ENCODE results near the gene TMEM232.

TMEM232 gene

GRCh38 chr5:110653231-110653970, 73.1 kb downstream of the TMEM232 start:
- DNase-seq (ENCODE audit: low read depth) = no peak
- H3K4me3 ChIP-seq (ENCODE audit: low read length) = no peak overlapping the region
- TF ChIP-seq CTCF (IDR thresholded peaks at IDR 0.05; ENCODE audit: insufficient read depth, low read depth, low read length, missing control alignments) = no peak

- H3K4me3 ChIP-seq (ENCODE audit: low read length) = no peak overlapping the region
- DNase-seq (ENCODE audit: low read depth) = no peak
- no peak for TF ChIP-seq CTCF (IDR thresholded peaks at IDR 0.05; ENCODE audit: insufficient read depth, low read depth, low read length, missing control alignments)
These were observed 75.0 kb downstream of the TMEM232 start for GRCh38 chr5:110651507-110651906.

- H3K4me3 ChIP-seq (ENCODE audit: low read length) = no peak overlapping the region
- no peak for TF ChIP-seq CTCF (IDR thresholded peaks at IDR 0.05; ENCODE audit: insufficient read depth, low read depth, low read length, missing control alignments)
- DNase-seq (ENCODE audit: low read depth) = no peak
These were observed 82.1 kb downstream of the TMEM232 start for GRCh38 chr5:110644357-110644756.

GRCh38 chr5:110638970-110639902, 87.2 kb downstream of the TMEM232 start:
- no peak for DNase-seq (ENCODE audit: low read depth)

GRCh38 chr5:110634475-110634874, 92.0 kb downstream of the TMEM232 start:
- no peak for DNase-seq (ENCODE audit: low read depth)
- TF ChIP-seq CTCF (IDR thresholded peaks at IDR 0.05; ENCODE audit: insufficient read depth, low read depth, low read length, missing control alignments) = no peak
- no peak overlapping the region for H3K4me3 ChIP-seq (ENCODE audit: low read length)

More at GRCh38 chr5:110638970-110639902, 87.2 kb downstream of the TMEM232 start:
- no peak overlapping the region for H3K4me3 ChIP-seq (ENCODE audit: low read length)
- no peak for TF ChIP-seq CTCF (IDR thresholded peaks at IDR 0.05; ENCODE audit: insufficient read depth, low read depth, low read length, missing control alignments)

- DNase-seq (ENCODE audit: low read depth) = no peak
- H3K4me3 ChIP-seq (ENCODE audit: low read length) = no peak overlapping the region
- TF ChIP-seq CTCF (IDR thresholded peaks at IDR 0.05; ENCODE audit: insufficient read depth, low read depth, low read length, missing control alignments) = no peak
These were observed 95.2 kb downstream of the TMEM232 start for GRCh38 chr5:110631236-110631635.

Data from epithelial cell of esophagus (primary cell).